Stimulated activated CD8-positive, alpha-beta memory T cell treated with anti-CD3 and anti-CD28 coated beads, Interleukin-2, amount 100 ng/mL, for 1 hour (primary cell): ENCODE measurements around the gene RBM4.

Source experiments
- DNase-seq, 2 donors: peaks; one replicate each; pipeline ENCODE4 v3.0.0-alpha.2; 2020; ENCODE audit warnings: low read depth in 2 of 2

The RBM4 gene

DNA sequence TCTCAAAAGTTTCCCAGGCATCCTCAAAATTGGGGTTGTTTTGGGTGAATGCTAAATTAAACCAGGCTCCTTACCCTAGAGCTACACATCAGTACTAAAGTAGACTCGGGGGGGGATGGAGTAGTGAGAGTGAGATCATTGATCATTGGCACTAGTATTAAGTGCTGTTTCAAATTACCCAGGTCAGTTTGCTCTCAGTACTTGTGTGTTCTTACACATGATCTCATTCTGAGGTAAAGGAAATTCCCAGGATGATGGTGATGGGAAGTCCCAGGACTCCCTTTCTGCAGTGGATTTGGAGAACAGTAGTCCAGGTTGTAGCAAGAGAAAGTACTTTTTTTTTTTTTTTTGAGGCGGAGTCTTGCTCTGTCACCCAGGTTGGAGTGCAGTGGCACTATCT lies 12.5 kb downstream of the RBM4 start:
- DNase-seq, result no peak

DNA sequence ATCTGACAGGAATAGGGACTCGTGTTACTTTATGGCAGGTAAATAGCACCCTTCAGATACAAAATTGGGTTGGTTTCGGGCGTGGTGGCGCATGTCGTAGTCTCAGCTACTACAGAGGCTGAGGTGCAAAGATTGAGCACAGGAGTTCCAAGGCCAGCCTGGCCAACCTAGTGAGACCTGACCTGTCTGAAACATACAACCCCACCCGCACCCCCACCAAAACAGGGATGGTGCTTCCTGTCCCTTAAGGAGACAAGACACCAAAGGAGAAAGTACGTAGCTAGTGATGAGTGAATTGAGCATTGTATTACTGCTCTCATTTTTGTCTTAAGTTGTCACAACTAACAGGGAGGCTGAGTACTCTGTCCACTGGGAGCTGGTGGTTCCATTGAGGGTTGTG lies 14.1 kb downstream of the RBM4 start:
- DNase-seq, result no peak

DNA sequence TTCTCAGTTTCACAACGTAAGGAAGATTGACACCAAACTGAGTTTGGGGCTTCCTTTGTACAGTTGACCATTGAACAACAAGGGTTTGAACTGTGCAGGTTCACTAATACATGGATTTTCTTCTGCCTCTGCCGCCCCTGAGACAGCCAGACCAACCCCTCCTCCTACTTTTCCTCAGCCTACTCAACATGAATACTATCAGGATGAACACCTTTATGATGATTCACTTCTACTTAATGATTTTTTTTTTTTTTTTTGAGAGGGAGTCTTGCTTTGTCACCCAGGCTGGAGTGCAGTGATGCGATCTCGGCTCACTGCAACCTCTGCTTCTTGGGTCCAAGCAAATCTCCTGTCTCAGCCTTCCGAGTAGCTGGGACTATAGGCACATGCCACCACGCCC lies 14.6 kb downstream of the RBM4 start:
- no peak for DNase-seq

DNA sequence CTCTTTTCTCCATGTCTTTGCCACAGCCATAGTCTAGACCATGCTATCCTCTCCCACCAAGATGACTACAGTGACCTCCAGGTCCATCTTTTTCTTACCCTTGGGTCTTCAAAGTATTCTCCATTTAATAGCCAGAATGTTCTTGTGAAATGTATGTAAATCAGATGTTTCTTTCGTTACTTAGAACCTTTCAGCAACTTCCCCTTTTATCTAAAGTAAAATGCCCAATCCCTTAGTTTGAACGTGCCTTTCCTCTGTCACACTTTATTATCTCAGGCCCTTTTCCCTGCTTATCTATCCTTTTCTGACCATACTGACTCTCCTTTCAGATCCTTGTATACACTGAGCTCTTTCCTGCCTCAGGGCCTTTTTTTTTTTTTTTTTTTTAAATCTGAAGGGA lies 21.3 kb downstream of the RBM4 start:
- DNase-seq, result no peak

DNA sequence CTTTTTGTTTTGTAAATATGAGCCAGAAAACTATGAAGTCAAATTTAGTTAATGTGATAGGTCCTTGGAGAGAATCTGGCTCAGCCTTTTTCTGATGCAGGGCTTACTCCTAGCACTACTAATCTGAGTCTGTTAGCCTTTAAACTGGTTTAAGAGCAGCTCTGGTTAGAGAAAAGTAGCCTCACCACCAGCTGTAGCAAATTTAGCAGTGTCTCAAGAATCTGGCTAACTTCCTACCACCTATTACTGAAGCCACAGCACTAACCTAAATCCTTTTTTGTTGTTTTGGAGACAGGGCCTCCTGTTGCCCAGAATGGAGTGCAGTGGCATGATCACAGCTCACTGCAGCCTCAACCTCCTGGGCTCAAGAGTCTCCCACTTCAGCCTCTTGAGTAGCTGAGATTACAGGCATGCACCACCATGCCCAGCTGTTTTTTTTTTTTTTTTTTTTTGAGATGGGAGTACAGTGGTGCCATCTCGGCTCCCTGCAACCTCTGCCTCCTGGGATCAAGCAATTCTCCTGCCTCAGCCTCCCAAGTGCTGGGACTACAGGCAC lies 25.3 kb downstream of the RBM4 start:
- DNase-seq, result no peak

DNA sequence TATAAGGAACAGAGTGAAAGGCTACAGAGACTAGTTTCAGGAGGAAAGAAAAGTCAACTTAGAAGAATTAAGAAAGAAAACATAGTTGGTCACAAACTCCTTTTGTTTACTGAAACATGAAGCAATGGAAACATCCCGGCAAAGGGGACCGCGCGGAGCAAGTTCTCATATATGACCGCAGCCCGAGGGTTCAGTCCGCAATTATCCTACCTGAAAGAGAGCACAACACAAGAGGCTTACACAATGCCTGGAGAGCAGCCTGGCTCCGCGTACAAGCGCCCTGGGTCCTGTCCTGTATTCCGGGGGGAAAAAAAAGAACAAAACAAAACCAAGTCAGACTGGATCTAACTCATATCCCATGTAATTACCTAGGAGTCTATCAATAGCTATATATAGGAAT lies 26.9 kb downstream of the RBM4 start:
- no peak for DNase-seq

DNA sequence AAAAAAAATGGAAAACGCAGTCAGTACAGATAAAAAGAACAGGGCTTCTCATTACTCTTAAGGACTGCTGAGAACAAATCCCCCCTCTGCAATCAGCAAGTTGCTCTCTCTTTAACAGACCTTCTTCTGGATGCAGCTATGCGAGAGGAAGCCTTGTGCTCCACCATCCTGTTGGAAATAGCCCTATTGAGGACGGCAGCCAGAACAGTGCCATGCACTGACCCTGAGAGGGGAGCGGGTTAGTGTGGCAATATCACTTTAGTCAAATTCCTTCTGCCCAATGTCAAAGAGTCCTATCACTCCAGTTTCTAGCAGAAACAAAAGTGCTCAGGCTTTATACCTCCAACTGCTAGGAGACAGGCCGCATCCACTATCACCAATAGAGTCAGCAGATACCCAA lies 32.3 kb downstream of the RBM4 start:
- no peak for DNase-seq

DNA sequence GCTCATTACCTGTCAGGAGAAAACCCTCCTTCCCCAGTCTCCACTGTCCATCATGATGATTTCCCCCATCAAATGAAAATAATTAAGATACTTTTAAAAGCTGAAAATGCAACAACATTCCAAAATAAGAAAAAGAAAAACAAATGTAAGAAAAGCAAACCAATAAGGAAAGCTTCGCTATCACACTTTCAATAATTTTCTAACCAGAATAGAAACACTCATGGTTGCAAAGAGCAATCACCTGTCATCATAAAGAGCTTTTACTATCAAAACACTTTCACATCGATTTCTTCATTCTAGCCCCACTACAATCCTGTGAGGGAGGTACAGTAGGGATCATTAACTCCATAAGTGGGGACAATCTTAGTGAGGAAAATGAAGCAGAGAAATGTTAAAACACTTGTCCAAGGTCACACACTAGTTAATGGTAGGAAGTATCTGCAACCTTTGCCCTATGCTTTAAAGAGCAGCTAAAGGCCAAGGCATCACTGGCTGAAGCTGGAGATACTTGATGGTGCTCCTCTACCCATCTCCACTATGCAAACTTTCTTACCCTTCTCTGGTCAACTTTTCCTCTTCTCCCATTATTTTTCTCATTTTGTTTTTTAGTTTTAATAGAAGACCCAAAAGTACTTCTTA lies 36.6 kb downstream of the RBM4 start:
- no peak for DNase-seq

DNA sequence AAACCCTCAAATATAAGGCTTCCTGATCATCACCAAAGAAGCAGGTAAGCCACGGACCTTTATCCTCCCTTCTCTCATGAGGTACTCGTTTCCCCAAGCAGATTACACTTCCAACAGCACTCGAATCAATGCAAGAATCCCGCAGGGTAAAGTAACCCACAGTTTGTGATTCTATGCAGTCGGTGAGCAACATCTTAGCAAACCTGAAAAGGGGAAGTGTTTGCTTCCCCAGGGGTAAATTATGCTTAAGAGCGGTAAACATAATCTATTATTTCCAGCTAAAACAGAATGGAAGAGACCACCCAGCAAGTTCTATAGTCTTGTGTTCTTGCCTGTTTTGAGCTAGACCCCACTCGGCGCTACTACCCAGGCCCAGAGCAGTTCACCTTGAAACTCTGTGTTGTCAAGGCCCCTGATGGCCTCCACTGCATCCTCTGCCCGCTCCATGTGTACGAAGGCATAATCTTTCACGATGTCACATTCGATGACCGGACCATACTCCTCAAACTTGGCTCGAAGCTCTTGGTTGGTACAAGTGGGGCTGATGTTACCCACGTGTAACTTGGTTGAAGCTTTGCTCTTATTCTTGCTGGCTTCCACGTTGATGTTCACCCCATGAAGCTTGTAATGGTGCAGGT lies 37.9 kb downstream of the RBM4 start:
- DNase-seq, result no peak

DNA sequence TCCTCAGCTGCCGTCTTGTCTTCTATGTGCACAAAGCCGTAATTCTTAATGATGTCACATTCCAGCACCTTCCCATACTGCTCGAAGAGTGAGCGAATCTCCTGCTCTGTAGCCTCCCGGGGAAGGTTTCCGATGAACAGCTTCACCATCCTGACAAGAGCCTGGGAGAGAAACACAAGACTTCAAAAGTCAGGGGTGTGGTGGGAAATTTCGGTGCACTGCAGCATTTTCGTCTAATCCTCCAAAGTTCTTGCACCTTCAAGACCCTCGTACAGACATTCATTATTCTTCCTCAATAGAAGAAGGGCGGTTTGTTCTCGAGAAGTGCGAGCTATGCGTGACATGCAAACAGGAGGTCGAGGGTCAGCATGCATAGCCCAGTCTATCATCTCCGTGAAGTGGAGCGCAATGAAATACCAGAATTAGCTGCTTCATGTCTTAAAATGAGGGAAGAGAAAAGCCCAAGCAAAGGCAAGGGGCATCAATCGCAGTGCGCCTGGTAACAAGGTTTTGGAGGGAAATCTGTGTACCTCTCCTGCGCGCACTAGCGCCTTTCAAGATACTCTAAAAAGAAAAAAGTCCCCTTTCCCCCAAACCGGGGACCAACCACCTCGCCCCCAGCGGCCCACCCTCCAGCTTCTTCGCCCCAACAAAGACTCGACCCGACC lies 38.6 kb downstream of the RBM4 start:
- no peak for DNase-seq

DNA sequence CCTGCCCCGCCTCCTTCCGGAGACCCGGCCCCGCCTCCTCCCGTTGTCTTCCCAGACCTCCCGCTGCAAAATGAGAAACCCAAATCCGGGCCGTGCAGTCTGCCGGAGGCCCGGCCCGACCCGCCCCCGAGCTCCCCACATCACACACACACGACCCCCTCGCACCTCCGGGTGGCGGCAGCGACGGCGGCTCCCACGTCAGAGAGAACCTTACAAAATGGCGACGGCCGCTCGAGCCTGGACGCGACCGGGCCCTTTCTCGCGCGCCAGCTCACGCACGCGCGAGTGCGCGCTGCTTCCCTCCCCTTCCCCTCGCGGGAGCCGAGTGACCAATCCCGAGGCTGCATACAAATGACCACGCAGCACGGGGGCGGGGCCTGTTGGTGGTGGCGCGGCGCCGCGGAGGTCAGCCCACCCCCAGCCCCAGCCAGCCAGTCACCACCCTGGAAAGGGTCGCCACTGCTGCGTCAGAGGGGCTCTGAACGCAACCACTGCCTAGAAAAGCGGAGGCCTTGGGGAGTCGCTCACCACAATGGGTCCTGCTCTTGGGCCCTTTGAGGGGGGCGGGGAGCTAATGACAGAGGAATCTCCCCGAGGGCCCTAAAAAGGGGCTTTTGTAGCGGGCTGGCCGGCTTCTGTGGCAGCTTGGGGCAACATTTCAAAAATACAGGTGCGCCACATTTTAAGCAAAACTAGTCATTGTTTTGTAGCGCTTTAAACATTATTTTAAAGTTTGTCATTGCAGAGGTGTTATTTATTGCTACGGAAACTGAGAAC lies 39.3 kb downstream of the RBM4 start, which contains the start of gene RBM4B:
Gene RBM4B, minus strand, starts transcription at position 289 of the 777 bp plus-strand sequence. CDS start 808 bp downstream, outside the sequence.
- DNase-seq, result peak; percentile 91 to 92

DNA sequence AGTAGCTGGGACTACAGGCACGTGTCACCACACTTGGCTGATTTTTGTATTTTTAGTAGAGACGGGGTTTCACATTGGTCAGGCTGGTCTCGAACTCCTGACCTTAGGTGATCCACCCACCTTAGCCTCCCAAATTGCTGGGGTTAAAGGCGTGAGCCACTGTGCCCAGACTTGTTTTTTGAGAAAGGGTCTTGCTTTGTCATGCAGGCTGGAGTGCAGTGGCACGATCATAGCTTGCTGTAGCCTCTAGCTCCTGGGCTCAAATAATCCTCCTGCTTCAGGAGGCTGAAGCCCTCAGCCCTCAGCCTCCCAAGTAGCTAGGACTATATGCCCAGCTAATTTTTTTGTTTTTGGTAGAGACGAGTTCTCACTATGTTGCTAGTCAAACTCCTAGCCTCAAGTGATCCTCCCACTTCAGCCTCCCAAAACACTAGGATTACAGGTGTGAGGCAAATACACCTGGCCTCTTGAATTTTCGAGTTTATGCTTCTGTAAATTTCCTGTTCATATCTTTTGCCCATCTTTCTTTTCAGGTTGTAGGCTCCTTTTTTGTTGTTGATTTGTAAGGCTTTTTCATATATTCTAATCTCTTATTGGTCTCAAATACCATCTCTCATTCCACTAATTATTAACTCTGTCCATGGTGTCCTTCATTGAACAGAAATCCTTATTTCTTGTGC lies 42.6 kb downstream of the RBM4 start:
- no peak for DNase-seq

DNA sequence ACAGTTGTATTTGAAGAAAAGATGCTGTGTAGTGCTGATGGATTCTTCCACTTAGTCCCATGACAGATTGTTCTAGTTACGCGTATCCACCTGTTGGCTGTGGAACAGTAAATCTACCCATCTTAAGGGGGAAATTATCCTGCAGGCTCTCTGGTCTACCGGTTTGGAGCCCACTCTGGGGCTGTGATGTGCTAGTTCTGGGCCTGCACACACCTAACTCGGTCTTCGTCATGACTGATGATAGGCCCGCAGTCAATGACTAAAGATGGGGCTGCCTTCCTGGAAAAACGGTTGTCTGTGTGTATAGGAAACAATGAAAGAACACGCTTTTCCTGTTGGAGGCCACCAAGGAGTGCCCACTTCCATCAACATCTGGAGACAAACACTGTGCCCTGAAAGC lies 45.4 kb downstream of the RBM4 start:
- DNase-seq, result no peak

DNA sequence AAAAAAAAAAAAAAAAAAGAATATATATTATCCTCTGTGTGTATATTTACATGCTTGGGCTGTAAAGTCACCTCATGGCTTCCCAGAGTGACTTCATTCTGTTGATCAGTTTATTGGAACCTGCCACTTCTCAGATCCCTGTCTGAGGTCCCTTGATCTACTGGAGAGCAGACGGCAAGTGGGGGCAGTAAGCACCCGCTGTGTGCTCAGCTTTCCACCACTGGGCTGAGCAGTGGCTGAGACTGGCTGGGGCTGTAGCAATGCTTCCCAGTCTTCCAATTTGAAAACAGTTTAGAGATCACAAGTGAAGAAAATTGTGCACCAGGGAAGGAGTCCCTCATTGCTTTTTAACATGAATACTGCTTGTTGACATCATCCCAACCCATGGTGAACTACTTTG lies 46.1 kb downstream of the RBM4 start:
- DNase-seq, result no peak

DNA sequence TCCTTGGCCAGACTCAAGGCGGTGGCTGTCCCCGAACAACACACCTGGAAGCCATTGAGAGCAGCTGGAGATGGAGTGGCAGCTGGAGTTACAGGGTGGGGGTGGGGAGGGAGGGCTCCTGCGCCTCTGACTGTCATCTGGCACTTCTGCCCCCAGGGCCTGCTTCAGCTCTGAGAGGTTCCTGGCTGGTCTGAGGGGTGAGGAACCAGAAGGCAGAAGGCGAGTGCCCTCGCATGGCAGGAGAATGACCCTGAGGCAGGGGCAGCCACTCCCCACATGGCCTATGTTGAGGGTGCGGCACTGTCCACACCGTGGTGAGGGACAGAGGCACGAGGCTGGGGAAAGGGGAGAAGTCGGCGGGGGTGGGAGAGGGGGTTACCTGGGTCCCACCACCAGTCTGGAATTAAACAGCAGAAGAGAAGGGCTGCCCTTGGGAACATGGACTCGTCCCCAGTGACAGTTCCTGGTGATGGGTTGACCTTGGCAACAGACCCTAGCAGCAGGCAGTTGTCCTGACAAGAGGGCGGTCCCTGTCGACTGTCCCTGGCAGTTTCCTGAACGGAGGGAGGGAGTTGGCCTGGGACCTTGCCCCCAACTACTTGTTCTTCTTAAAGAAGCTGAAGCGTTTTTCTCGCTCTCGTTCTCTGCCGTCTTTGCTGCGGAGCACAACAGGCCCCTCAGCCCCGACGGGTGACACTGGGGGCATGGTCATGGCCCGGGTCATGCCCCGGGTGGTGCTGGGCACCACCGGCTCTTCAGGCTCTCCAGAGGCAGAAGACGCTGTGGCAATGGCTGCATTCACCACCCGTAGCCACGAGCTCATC lies 47.0 kb downstream of the RBM4 start:
- DNase-seq, result no peak

DNA sequence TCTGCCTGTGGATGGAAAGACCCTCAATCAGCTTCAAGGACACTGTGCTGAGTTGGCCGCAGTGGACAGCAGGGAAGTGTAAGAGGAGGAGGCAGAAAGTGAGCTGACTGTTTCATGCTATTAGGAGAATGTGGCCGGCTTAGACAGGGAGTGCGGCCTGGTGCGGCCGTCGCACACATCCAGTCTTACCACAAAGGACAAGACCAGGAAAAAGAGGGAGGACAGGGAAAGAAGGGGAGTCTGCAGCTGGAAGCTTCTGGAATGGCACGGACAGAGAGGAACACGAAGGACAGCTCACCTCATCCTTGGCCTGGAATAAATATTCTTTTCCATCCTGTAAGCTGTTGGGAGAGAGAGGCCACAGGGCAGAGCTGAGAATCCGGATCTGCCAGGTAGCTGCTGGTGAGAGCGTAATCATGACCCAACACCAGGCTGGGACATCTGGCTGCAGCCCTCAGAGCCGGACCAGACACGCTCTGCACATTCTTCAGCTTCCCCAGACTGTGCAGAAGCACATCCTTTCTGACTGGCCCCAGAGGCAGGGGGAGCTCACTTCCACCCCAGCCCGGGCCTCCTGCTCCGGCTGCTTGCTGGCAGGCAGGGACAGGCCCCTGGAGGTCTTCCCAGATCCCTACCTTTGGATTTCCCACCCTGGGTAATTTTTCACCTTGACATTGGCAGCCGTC lies 47.7 kb downstream of the RBM4 start:
- no peak for DNase-seq

DNA sequence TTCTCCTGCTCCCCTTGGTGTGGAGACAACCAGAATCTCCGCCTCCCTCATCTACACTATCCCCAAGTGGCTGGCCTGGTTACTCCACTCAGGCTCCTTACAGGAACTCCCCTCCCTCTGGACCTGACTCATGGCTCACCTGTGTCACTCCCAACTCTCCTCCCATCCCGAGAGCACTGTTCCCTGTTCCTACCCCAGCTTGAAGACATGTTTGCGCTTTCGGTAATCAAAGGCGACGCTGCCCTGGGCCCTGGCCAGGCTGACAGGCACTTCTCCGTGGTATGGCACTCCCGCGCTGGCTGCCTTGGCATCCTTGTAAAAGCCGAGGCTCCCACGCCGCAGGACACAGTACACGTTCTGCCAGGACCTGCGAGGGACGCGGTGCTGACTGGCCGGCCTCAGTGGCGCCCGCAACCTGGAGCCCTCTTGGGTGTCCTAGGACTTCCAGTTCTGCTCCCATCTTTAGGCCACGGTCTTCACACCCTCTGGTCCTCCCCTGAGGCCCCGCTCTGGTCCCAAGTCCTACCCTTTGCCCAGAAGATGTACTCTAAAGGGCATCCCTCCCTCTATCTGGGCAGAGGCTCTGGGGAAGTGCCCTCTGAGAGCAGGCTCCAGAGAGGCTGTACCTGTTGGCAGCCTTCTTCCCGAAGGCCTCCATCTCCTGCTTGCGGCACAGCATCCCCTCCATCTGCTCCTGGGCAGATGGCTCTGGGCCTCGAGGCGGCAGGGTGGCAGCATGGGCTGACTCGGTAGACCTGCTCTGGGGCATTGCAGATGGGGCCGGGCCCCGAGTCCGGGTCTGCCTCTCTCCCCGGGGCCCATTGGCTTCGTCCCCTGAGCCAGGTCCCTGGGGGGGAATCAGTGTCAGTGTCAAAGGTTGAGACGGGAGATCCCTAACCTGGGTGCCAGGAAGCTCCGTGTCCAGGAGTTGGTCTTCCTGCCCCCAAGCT lies 48.6 kb downstream of the RBM4 start:
- DNase-seq, result no peak

DNA sequence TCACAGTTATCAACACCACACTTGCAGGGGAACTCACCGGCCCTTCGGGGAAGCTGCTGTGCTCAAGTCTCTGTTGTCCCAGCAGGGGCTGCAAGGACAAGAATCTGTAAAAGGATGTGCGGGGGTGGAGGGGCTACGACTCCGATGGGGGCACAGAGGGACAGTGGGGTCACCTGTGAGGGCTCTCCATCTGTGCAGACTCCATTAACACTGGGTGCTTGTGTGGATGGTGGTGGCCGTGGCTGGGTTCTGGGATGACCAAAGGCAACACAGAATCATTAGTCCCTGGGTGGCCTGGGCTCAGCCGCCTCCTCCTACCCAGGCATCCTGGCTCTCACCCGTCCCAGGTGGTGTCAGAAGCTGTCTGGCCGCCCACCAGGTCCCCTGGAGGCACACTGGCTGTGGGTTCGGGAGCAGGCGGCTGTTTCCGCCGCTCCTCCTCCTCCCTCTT lies 49.4 kb downstream of the RBM4 start:
- DNase-seq, result no peak
